ENCODE results near the gene CHCHD10.

GRCh38 chr22:23764899-23765881 is 2.6 kb downstream of the CHCHD10 start:
- TF ChIP-seq GATA2 (IDR thresholded peaks at IDR 0.05; ENCODE audit: low read depth, low read length) (no peak), GATA3 (IDR thresholded peaks at IDR 0.05; ENCODE audit: low read depth, low read length) (no peak)

All from SH-SY5Y (cell line).